Skeletal muscle tissue (tissue), 4 donors: ENCODE data around the gene SCGB1C2. TPM values are rescaled to one million over a fixed set of nuclear protein-coding genes. Genes with fewer than 3 reads are reported as not detected.
"Not testable (repeated sequence)": the region's sequence is repeated elsewhere in the genome, so short reads cannot be mapped to it uniquely, and the experiment has no call there.

ENCODE experiments used
- H3K27ac ChIP-seq: one replicate; pipeline ENCODE4 v1.7.0; 2013; ENCODE audit warnings: mild to moderate bottlenecking, low read depth, low read length, inconsistent platforms
- H3K27me3 ChIP-seq, 3 donors: one replicate each; pipeline ENCODE4 v1.7.0; 2013; ENCODE audit warnings: low read length in 3 of 3; ENCODE audit not compliant: control insufficient read depth in 3 of 3, insufficient read depth in 3 of 3
- H3K36me3 ChIP-seq, 3 donors: one replicate each; pipeline ENCODE4 v1.7.0; 2013; ENCODE audit warnings: low read length in 3 of 3; ENCODE audit not compliant: control insufficient read depth in 3 of 3, insufficient read depth in 3 of 3
- H3K4me1 ChIP-seq, 3 donors: one replicate each; pipeline ENCODE4 v1.7.0; 2013; ENCODE audit warnings: low read length in 3 of 3, mild to moderate bottlenecking in 3 of 3; ENCODE audit not compliant: control insufficient read depth in 3 of 3, insufficient read depth in 3 of 3
- H3K4me3 ChIP-seq, 3 donors: one replicate each; pipeline ENCODE4 v1.7.0; 2013; ENCODE audit warnings: low read length in 3 of 3
- H3K9ac ChIP-seq, 3 donors: one replicate each; pipeline ENCODE4 v1.7.0; 2013; ENCODE audit warnings: low read length in 3 of 3, mild to moderate bottlenecking in 3 of 3, moderate library complexity in 2 of 3, low read depth in 1 of 3
- H3K9me3 ChIP-seq, 3 donors: one replicate each; pipeline ENCODE4 v1.7.0; 2013; ENCODE audit warnings: low read length in 3 of 3; ENCODE audit not compliant: control insufficient read depth in 3 of 3
- total RNA-seq: library from RNA; depleted of rRNA; stranded (reverse); fragments of >200 nt; gene quantifications from one replicate; pipeline ENCODE4 v1.2.3, GENCODE V29; 2014
- donor health status: Osteomylitis.

SCGB1C2 gene
- total RNA-seq, 1 donor from 2014 or later: not detected

- Histone ChIP-seq H3K36me3 (no peaks in the 10 kb centered on the region), H3K9ac (no peak overlapping the region), H3K4me3 (no peak overlapping the region), H3K27ac (no peak overlapping the region), H3K4me1 (no peaks in the 10 kb centered on the region), H3K9me3 (no peaks in the 10 kb centered on the region), H3K27me3 (peaks cover 0 to 7% (median 0%) of the 10 kb centered on the region in 3 donors)
Measured at GRCh38 chr17:157901-158300, 20.5 kb downstream of the SCGB1C2 start.

GRCh38 chr17:158379-158778, 21.0 kb downstream of the SCGB1C2 start:
- peaks cover 0 to 7% (median 0%) of the 10 kb centered on the region in 3 donors for H3K27me3 ChIP-seq
- H3K27ac ChIP-seq: no peak overlapping the region
- no peaks in the 10 kb centered on the region for H3K36me3 ChIP-seq

GRCh38 chr17:159609-160008, 22.2 kb downstream of the SCGB1C2 start:
- no peak overlapping the region for H3K9ac ChIP-seq
- no peak overlapping the region for H3K27ac ChIP-seq
- H3K27me3 ChIP-seq: peaks cover 0 to 7% (median 0%) of the 10 kb centered on the region in 3 donors
- no peaks in the 10 kb centered on the region for H3K36me3 ChIP-seq
- H3K4me1 ChIP-seq: no peaks in the 10 kb centered on the region
- H3K4me3 ChIP-seq: no peak overlapping the region
- no peaks in the 10 kb centered on the region for H3K9me3 ChIP-seq

More at GRCh38 chr17:158379-158778, 21.0 kb downstream of the SCGB1C2 start:
- Histone ChIP-seq H3K9me3 (no peaks in the 10 kb centered on the region), H3K9ac (no peak overlapping the region), H3K4me3 (no peak overlapping the region), H3K4me1 (no peaks in the 10 kb centered on the region)

DNA sequence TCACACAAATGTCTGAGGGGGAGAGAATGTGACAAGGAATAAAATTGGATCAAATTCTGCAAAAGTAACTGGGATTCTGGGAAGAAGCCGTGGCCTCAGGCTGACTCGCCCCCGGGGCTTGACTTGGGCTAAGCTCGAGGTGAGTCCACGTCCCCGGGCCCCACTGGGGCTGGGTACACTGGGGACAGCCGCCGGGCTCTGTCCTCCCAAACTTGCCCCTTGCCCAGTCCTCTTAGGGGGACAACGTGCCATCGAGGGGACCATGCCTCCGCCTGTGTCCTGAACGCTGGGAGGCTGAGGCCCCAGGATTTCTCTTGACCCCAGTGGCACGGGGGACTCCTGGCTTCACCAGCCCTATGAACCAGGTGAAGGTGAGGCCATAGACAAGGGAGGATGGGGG, 23.0 kb downstream of the SCGB1C2 start:
- Histone ChIP-seq H3K9ac (no peak overlapping the region), H3K36me3 (no peaks in the 10 kb centered on the region), H3K4me3 (no peak overlapping the region), H3K27ac (no peak overlapping the region), H3K27me3 (peaks cover 0 to 7% (median 0%) of the 10 kb centered on the region in 3 donors), H3K4me1 (no peaks in the 10 kb centered on the region), H3K9me3 (no peaks in the 10 kb centered on the region)

- H3K36me3 ChIP-seq: no peaks in the 10 kb centered on the region
- no peaks in the 10 kb centered on the region for H3K4me1 ChIP-seq
- H3K9me3 ChIP-seq: no peaks in the 10 kb centered on the region
- peaks cover 0 to 4% (median 0%) of the 10 kb centered on the region in 3 donors for H3K27me3 ChIP-seq
- no peak overlapping the region for H3K9ac ChIP-seq
- H3K4me3 ChIP-seq: no peak overlapping the region
- H3K27ac ChIP-seq: no peak overlapping the region
Measured at GRCh38 chr17:161481-161880, 24.1 kb downstream of the SCGB1C2 start.

- Histone ChIP-seq H3K4me1 (no peaks in the 10 kb centered on the region), H3K9me3 (no peaks in the 10 kb centered on the region), H3K27ac (no peak overlapping the region), H3K9ac (no peak overlapping the region), H3K4me3 (no peak overlapping the region), H3K36me3 (no peaks in the 10 kb centered on the region), H3K27me3 (peaks cover 0 to 3% (median 0%) of the 10 kb centered on the region in 3 donors)
Measured at GRCh38 chr17:162689-163088, 25.3 kb downstream of the SCGB1C2 start.

GRCh38 chr17:163514-164098, 26.2 kb downstream of the SCGB1C2 start:
- no peaks in the 10 kb centered on the region for H3K36me3 ChIP-seq
- no peaks in the 10 kb centered on the region for H3K27me3 ChIP-seq
- no peak overlapping the region for H3K9ac ChIP-seq
- no peak overlapping the region for H3K4me3 ChIP-seq
- H3K9me3 ChIP-seq: no peaks in the 10 kb centered on the region
- H3K4me1 ChIP-seq: no peaks in the 10 kb centered on the region
- no peak overlapping the region for H3K27ac ChIP-seq

DNA sequence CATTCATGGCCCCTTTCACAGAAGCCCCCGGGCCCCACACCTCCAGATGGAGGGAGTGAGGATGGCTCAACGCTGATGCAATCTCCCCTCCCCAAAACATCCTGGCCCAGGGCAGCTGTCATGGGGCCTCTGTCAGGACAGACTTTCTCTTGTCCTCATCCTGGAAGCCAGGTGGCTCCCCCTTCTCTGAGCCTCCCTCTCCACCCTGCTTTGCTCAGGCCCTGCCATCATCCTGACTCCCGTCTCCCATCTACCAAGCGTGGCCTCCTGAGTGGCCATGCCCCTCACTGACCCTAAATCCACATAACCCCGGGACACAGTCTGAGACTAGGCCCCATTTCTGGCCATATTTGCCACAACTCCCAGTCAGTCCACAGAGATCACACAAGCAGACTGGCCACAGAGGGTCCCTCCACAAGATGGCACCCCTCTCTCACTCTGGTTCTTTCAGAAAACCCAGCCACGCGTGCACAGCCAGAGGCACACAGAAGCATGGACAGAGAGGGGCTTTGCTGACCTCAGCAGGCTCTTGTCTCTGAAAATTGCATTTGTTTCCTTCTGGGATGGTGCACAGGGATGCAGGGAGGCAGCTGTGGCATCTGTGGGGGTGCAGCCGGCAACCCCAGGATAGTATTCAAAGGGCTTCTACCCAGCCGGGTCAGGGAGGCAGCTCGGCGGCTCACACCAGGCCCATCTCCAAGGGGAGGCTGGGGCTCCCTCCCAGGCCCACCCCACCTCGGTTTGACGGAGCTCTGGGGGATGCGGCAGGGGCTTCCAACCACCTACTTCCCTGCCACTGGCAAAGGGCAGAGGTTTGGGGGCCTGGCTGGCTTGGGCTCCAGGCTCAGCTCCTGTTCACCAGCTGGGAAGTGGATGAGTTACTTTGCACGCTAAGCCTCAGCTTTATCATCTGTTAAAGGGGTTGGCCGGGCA, 27.2 kb downstream of the SCGB1C2 start:
- no peak overlapping the region for H3K9ac ChIP-seq
- no peak overlapping the region for H3K4me3 ChIP-seq
- H3K4me1 ChIP-seq: no peaks in the 10 kb centered on the region
- H3K36me3 ChIP-seq: no peaks in the 10 kb centered on the region
- no peak overlapping the region for H3K27ac ChIP-seq
- no peaks in the 10 kb centered on the region for H3K9me3 ChIP-seq
- H3K27me3 ChIP-seq: no peaks in the 10 kb centered on the region

- Histone ChIP-seq H3K4me3 (no peak overlapping the region), H3K27me3 (no peaks in the 10 kb centered on the region), H3K4me1 (no peaks in the 10 kb centered on the region), H3K36me3 (no peaks in the 10 kb centered on the region), H3K9me3 (no peaks in the 10 kb centered on the region), H3K27ac (no peak overlapping the region), H3K9ac (no peak overlapping the region)
Measured at GRCh38 chr17:165939-166338, 28.6 kb downstream of the SCGB1C2 start.

- not testable (repeated sequence) for H3K27ac ChIP-seq, H3K9ac ChIP-seq, H3K4me1 ChIP-seq, H3K36me3 ChIP-seq, H3K27me3 ChIP-seq, H3K9me3 ChIP-seq, H3K4me3 ChIP-seq
Measured at GRCh38 chr17:168614-169013, 31.2 kb downstream of the SCGB1C2 start.
